ENCODE data around the gene KLK12.

DNA sequence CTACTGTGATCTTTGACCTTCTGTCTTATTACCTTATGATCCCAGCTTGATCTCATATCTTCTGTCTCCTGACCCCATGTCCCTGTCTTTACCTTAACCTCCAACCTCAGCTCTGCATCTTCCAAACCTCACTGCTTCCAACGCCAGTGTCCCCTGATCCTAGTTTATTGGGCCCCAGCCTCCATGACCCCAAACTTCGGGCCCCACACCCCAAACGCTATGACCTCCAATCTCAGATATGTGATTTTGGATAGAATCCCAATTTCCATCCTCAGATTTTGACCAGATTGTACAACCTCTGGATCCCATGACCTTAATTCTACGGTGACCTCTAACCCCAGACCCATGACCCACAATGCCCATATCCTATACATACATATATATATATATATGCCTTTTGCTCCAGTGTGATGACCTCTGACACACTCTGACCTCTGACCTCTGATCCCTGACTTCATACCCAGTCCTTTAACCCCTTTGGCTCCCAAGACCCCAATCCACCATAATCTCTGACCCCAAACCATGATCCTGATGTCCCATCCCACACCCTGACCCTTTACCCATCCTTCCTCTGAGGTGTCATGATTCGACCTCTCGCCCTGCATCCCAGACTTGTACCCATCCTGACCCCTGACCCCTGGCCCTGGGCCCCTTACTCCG is 3.5 kb downstream of the KLK12 start:
- TF ChIP-seq, protein P1, sequence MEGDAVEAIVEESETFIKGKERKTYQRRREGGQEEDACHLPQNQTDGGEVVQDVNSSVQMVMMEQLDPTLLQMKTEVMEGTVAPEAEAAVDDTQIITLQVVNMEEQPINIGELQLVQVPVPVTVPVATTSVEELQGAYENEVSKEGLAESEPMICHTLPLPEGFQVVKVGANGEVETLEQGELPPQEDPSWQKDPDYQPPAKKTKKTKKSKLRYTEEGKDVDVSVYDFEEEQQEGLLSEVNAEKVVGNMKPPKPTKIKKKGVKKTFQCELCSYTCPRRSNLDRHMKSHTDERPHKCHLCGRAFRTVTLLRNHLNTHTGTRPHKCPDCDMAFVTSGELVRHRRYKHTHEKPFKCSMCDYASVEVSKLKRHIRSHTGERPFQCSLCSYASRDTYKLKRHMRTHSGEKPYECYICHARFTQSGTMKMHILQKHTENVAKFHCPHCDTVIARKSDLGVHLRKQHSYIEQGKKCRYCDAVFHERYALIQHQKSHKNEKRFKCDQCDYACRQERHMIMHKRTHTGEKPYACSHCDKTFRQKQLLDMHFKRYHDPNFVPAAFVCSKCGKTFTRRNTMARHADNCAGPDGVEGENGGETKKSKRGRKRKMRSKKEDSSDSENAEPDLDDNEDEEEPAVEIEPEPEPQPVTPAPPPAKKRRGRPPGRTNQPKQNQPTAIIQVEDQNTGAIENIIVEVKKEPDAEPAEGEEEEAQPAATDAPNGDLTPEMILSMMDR (IDR thresholded peaks at IDR 0.05; ENCODE audit: low read length): no peak
- TF ChIP-seq EZH2 (optimal IDR thresholded peaks at IDR 0.05; ENCODE audit: low read depth, low read length) (no peak), EZH2phosphoT487 (IDR thresholded peaks at IDR 0.05; ENCODE audit: low read length) (no peak)
